ENCODE data around the gene IL1RAPL1. TPM values are rescaled to one million over a fixed set of nuclear protein-coding genes. Genes with fewer than 3 reads are reported as not detected.

IL1RAPL1 gene
- total RNA-seq, 1 donor from 2014 or later, result 4.7 TPM

DNA sequence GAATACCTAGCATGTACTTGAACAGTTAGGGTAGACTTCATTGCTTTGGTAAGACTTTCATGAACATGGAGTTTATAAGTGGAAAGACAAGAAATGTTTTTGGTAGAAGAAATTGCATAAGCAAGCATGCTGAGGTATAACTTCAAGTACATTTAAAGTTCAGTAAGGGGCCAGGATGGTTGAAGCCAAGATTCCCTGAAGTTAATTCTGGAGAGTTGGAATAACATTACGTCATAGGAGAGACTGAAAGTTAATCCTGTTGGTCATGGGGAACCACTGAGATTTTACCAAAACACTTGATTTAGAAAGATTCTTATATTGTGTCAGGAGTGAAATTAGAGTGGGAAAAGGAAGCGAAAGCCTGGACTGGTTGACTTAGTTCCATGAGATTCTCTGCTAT, 860.6 kb downstream of the IL1RAPL1 start:
- DNase-seq (no peak), ATAC-seq (no peak)
- intact Hi-C loops (cut with micrococcal nuclease), result no loop called here

DNA sequence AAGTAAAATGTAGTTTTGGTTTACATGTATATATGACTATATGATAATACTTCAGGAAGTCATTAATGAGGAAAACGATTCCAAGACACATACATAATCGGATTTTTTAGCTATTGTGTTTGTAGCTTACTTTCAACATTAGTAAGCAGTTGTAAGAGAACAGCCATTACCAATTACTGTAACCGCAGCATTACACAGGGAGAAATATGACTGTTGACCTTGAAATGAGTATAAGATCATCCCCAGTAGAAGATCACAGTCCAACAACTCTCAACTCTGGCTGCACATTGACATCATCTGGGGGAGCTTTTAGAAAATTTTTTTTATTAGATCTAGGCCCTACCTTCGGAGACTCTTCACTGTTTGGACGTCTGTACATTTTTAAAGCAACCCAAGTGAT, 866.1 kb downstream of the IL1RAPL1 start:
- ATAC-seq (no peak), DNase-seq (no peak)
- intact Hi-C loops (cut with micrococcal nuclease), result no loop called here

DNA sequence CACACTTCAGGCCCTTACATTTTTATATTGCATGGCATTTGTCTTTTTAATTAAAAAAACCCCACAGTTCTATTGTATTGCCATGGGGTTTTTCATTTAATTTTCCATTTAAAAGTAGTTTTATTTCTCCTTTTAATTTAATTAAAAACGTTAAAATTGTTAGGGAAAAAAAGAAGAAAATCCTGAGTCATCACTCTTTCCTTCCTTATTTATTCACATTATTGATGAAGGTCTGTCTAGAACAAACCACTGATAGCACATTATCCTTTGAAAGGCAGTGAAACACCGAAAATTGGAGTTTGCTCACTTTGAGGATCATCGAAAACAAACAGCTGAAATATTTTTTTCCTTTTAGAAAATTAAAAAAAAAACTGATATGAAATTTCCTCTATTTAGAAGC, 868.5 kb downstream of the IL1RAPL1 start:
- ATAC-seq (no peak), DNase-seq (no peak)
- intact Hi-C loops (cut with micrococcal nuclease), result no loop called here

GRCh38 chrX:29461039-29461438, 873.8 kb downstream of the IL1RAPL1 start:
- intact Hi-C loops (cut with micrococcal nuclease), result no loop called here
- ATAC-seq (no peak), DNase-seq (no peak)

- DNase-seq (no peak), ATAC-seq (no peak)
- intact Hi-C loops (cut with micrococcal nuclease), result no loop called here
Observed at GRCh38 chrX:29466456-29466855, 879.2 kb downstream of the IL1RAPL1 start.

DNA sequence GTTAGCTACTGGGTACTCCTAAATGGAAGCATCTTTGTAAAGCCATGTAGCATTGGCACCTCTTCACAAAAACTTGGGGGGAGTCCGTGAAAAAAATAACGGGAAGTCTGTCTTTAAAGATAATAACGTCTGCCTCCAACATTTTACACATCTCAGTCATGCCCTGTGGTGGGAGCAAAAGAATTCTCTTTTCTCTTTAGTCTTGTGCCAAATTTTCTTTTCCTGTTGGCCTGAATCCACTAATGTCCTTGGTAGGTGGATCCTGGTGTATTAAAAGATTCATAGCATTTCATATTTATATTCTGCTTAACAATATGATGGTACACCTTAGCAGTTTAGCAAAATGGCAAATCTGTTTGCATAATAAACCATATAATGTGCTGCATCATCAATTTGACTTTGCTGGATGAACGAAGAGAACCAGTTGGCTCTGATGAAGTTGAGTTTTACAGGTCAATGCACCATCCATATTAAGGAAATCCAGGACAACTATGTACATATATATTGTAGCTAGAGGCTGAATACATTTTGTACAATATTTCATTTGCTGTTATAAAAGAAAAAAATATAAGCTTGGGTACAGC, 881.8 kb downstream of the IL1RAPL1 start:
- DNase-seq, result no peak
- ATAC-seq, result no peak
- intact Hi-C loops (cut with micrococcal nuclease), result no loop called here

- intact Hi-C loops (cut with micrococcal nuclease), result no loop called here
- DNase-seq (no peak), ATAC-seq (no peak)
Observed at GRCh38 chrX:29470030-29470429, 882.8 kb downstream of the IL1RAPL1 start.

- DNase-seq, result no peak
- intact Hi-C loops (cut with micrococcal nuclease), result no loop called here
- ATAC-seq, result no peak
Observed at GRCh38 chrX:29471829-29472228, 884.6 kb downstream of the IL1RAPL1 start.

- intact Hi-C loops (cut with micrococcal nuclease), result no loop called here
- no peak for ATAC-seq
- DNase-seq, result no peak
Observed at GRCh38 chrX:29477878-29478277, 890.6 kb downstream of the IL1RAPL1 start.

DNA sequence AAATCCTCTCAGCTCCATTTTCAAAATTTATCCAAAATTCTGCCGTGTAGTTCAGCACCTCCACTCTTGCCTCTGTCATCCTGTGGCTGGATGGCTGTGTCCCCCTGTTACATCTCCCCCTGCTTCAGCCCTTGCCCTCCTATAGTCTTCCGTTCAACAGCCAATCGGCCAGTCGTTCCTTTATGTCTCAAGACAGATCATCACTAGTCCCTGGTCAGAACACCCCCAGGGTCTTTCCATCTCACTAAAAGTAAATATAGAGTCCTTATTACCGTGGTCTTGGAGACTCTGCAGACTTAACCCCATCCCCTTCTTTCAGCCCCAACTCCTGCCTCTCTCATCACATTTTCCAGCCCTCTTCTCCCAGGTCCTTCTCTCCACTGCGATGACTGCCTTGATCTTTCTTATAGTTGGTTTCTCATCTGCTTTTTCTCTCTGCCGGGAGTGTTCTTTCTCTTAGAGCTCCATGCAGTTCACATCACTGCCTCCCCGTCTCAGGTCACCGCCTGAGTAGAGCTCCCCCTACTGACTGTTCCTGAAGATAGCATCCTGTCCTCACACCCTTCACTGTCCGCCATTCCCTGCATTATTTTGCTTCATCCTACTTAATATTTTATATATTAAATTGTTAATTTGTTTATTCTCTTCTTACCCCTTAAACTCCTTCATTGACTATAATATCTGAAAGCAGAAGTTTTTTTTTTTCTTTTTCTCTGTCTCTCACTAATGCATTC, 891.3 kb downstream of the IL1RAPL1 start:
- intact Hi-C loops (cut with micrococcal nuclease), result no loop called here
- peak; percentile 51 for ATAC-seq
- DNase-seq, result no peak

DNA sequence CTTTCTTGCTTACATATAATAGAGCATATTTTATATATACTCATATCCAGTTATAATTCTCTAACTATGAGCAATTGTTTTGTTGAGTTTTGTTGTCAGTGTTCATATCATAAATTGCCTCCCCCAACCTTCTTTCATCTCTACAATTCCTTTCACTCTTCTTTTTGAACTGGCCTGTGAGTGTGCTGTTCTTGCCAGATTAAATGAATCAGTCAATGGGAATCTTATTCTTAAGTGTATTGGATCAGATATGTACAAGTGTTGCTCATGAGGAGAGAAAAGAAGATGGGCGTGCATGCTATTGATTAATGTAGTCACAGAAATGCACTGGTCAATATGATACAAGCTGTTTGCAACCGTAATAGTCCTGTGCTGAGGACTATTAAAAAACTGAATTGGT, 900.0 kb downstream of the IL1RAPL1 start:
- intact Hi-C loops (cut with micrococcal nuclease), result no loop called here
- ATAC-seq (no peak), DNase-seq (no peak)

GRCh38 chrX:29487714-29488113, 900.5 kb downstream of the IL1RAPL1 start:
- no peak for ATAC-seq
- no peak for DNase-seq
- intact Hi-C loops (cut with micrococcal nuclease), result no loop called here

DNA sequence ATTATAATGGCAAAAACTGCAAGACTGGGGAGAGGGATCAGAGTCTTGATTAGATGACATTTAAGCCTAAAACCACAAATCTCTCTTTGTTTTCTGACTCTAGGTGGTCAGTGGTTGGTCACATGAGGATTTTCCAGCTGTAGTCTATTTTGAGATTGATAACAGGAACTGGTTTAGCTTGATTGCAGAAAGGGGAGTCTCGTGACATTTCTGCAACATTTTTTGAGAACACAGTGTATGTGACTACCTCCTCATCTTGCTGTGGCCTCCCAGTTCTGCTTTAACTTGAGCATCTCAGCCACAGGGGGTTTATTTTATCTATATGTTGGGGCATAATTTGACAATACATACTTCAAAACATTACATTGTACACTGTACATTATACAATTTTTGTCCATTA, 901.7 kb downstream of the IL1RAPL1 start:
- intact Hi-C loops (cut with micrococcal nuclease), result no loop called here
- DNase-seq, result no peak
- peak; percentile 32 for ATAC-seq

DNA sequence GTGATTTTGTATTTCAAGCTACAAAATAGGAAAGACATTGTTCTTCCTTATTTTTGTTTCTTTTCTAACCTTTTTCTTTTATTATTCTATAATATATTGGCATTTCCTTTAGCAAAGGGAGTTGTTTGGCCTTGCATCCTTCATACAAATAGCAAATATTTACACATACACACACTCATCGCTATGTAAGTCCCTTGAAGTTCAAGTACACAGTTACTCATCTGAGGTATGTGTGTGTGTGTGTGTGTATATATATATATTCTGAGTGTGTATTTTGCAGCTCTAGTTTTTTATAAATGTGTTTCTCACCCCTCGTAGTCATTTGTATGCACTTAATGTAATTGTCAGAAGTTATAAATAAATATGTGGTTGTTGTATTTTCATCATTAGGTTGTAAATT, 903.4 kb downstream of the IL1RAPL1 start:
- ATAC-seq (no peak), DNase-seq (no peak)
- intact Hi-C loops (cut with micrococcal nuclease), result no loop called here

- intact Hi-C loops (cut with micrococcal nuclease), result no loop called here
- DNase-seq, result no peak
- no peak for ATAC-seq
Observed at GRCh38 chrX:29491659-29492058, 904.4 kb downstream of the IL1RAPL1 start.

- intact Hi-C loops (cut with micrococcal nuclease), result no loop called here
- no peak for ATAC-seq
- no peak for DNase-seq
Observed at GRCh38 chrX:29496636-29497180, 909.5 kb downstream of the IL1RAPL1 start.

DNA sequence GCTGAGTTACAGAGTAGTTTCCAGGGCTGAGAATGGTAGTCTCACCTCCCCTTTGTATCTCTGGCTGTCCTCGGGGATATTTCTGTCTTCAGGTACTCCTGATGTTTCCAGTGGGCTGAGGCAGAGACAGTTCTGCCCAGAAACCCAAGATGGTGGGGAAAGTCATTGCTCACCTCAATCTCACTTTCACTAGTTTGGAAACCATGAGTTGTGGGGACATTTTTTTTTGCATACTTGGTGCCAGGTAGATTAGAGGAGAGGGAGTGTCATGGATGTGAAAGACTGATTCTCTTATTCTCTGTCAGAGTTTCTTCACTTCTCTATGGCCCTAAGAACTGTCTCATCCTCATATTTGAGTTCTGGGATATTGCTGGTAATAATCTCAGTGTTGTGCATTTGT, 919.5 kb downstream of the IL1RAPL1 start:
- DNase-seq (no peak), ATAC-seq (no peak)

DNA sequence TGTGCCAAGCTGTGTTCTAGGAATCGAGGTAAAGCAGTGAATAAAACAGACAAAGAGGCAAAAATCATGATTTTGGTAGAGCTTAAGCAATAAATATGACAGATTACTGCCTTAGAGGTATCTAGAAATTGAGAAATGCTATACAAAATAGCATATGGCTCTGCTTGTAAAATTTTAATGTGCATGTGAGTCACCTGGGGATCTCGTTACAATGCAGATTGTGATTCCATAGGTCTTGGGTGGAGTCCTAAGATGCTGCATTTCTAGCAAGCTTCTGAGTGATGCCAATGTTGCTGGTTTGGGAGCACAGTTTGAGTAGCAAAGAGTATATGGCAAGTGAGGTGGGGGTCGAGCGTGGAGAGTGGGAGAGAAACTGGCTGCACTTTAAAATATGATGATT, 930.9 kb downstream of the IL1RAPL1 start:
- DNase-seq (no peak), ATAC-seq (no peak)
- intact Hi-C loops (cut with micrococcal nuclease), result loop anchor here (2.0 kb wide), 1 partner anchor 17 kb away; no protein-coding TSS in a partner anchor

More for the DNA sequence above, 919.5 kb downstream of the IL1RAPL1 start:
- intact Hi-C loops (cut with micrococcal nuclease), result no loop called here

- intact Hi-C loops (cut with micrococcal nuclease), result no loop called here
- no peak for ATAC-seq
- DNase-seq, result no peak
Observed at GRCh38 chrX:29528281-29528680, 941.0 kb downstream of the IL1RAPL1 start.

DNA sequence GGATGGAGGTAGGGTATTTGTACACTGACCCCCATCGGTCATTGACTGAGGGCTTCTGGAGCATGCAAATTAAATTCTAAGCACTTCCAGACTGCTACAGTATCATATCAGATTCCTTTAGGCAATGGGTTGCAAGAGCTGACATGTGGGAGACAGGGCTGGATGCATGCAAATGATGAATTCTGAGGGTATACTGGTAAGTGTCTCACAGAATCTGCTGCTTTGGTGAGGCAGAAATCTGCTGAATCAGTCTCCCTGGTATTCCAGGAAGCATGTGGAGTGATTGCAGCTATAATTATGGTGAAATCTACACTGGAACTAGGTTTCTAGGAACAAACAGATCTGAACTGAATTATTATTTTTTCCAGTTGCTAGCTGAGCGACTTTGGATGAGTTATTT, 943.3 kb downstream of the IL1RAPL1 start:
- no peak for DNase-seq
- ATAC-seq, result no peak
- intact Hi-C loops (cut with micrococcal nuclease), result no loop called here

DNA sequence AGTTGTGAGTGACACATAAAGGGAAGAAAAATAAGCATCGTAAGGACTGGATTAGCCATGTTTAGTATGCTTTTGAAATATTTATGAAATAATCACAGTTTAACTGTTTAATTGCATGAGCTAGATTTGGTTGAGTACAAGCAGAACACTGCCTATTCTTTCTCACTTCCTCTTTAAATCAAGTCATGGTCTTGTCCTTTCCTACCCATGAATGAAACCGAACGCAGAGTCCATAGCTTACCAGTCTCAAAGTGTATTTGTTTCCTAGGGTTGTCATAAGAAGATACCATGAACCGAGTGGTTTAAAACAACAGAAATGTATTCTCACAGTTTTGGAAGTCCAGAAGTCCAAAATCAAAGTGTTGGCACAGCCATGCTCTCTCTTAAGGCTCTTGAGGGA, 944.1 kb downstream of the IL1RAPL1 start:
- DNase-seq (no peak), ATAC-seq (no peak)
- intact Hi-C loops (cut with micrococcal nuclease), result no loop called here

Data from left ventricle myocardium superior (tissue), 1 donor.